ENCODE results near the gene MTG2.

Gene MTG2

DNA sequence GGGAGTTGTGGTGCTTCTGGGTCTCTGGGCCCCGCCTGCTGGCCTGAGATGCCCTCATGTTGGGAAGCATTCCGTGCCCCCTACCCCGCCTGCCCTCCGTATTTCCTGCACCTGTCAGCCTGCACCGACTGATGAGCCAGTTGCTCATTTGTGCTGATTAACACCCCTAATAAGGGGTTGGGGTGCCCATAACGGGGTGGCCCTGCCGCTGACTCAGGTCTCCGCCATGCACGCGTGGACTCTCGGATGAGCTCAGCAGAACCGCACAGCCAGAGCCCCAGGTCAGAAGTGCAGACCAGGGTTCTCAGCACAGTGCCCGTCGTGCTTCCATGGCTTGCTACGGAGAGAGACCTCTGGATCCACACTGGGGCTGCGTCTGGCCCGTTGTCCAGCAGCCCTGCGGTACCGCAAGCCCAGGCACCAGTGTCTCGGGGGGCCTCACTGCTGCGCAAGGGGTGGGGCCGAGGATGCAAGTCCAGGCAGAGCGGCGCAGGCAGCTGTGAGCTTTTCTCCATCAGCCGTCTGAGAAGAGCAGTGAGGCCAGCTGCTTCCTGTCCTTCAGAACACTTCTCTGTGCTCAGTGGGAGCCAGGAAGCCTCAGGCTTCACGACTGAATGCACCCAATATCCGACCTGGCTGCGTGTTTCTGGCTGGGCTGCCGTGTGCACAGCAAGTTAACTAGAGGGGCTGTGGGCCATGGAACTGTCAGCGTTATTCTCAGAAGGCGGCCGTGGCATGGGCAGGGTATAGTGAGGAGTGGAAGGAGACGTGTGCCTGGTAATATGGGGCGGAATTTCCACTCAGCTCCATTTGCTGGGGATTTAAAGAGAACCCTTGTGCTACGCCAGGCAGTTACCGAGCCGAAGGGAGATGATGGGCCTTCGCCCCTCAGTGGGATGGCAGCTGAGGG is 18.6 kb downstream of the MTG2 start:
- H3K27ac ChIP-seq (ENCODE audit: extremely low read depth, low read depth, low read length) = no peak overlapping the region
- no peak overlapping the region for H3K4me3 ChIP-seq (ENCODE audit: low read depth, low read length)
- ChIA-PET POLR2A (no interaction called here), CTCF (interaction anchor here (0.6 kb wide), 1 partner anchor 88 kb away, joined by 3 read pairs; no protein-coding TSS in a partner anchor)
- no peaks in the 10 kb centered on the region for H3K9me3 ChIP-seq (ENCODE audit: control insufficient read depth, insufficient read depth, low read depth, low read length)
- TF ChIP-seq, protein P1, sequence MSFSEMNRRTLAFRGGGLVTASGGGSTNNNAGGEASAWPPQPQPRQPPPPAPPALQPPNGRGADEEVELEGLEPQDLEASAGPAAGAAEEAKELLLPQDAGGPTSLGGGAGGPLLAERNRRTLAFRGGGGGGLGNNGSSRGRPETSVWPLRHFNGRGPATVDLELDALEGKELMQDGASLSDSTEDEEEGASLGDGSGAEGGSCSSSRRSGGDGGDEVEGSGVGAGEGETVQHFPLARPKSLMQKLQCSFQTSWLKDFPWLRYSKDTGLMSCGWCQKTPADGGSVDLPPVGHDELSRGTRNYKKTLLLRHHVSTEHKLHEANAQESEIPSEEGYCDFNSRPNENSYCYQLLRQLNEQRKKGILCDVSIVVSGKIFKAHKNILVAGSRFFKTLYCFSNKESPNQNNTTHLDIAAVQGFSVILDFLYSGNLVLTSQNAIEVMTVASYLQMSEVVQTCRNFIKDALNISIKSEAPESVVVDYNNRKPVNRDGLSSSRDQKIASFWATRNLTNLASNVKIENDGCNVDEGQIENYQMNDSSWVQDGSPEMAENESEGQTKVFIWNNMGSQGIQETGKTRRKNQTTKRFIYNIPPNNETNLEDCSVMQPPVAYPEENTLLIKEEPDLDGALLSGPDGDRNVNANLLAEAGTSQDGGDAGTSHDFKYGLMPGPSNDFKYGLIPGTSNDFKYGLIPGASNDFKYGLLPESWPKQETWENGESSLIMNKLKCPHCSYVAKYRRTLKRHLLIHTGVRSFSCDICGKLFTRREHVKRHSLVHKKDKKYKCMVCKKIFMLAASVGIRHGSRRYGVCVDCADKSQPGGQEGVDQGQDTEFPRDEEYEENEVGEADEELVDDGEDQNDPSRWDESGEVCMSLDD (tag by site-specific recombination; IDR thresholded peaks at IDR 0.05) = no peak
- TF ChIP-seq ZNF610 (tag by site-specific recombination; IDR thresholded peaks at IDR 0.05; ENCODE audit: borderline replicate concordance) (no peak), ZNF555 (tag by site-specific recombination; conservative IDR thresholded peaks at IDR 0.05) (no peak), ZNF843 (tag by site-specific recombination; IDR thresholded peaks at IDR 0.05) (no peak), ZNF292 (tag by site-specific recombination; IDR thresholded peaks at IDR 0.05; ENCODE audit: borderline replicate concordance, low read depth) (no peak), ZBTB20 (tag by site-specific recombination; IDR thresholded peaks at IDR 0.05) (no peak), SP3 (tag by site-specific recombination; IDR thresholded peaks at IDR 0.05) (no peak), GFI1B (tag by site-specific recombination; IDR thresholded peaks at IDR 0.05) (no peak), ZNF302 (tag by site-specific recombination; IDR thresholded peaks at IDR 0.05; ENCODE audit: low read depth) (no peak), ZNF707 (tag by site-specific recombination; IDR thresholded peaks at IDR 0.05) (no peak), ZNF221 (tag by site-specific recombination; IDR thresholded peaks at IDR 0.05; ENCODE audit: borderline replicate concordance) (no peak), ZNF174 (tag by site-specific recombination; IDR thresholded peaks at IDR 0.05) (no peak), ZNF521 (tag by site-specific recombination; IDR thresholded peaks at IDR 0.05) (no peak), ZNF366 (tag by site-specific recombination; conservative IDR thresholded peaks at IDR 0.05) (no peak)
- TF ChIP-seq, protein P2, sequence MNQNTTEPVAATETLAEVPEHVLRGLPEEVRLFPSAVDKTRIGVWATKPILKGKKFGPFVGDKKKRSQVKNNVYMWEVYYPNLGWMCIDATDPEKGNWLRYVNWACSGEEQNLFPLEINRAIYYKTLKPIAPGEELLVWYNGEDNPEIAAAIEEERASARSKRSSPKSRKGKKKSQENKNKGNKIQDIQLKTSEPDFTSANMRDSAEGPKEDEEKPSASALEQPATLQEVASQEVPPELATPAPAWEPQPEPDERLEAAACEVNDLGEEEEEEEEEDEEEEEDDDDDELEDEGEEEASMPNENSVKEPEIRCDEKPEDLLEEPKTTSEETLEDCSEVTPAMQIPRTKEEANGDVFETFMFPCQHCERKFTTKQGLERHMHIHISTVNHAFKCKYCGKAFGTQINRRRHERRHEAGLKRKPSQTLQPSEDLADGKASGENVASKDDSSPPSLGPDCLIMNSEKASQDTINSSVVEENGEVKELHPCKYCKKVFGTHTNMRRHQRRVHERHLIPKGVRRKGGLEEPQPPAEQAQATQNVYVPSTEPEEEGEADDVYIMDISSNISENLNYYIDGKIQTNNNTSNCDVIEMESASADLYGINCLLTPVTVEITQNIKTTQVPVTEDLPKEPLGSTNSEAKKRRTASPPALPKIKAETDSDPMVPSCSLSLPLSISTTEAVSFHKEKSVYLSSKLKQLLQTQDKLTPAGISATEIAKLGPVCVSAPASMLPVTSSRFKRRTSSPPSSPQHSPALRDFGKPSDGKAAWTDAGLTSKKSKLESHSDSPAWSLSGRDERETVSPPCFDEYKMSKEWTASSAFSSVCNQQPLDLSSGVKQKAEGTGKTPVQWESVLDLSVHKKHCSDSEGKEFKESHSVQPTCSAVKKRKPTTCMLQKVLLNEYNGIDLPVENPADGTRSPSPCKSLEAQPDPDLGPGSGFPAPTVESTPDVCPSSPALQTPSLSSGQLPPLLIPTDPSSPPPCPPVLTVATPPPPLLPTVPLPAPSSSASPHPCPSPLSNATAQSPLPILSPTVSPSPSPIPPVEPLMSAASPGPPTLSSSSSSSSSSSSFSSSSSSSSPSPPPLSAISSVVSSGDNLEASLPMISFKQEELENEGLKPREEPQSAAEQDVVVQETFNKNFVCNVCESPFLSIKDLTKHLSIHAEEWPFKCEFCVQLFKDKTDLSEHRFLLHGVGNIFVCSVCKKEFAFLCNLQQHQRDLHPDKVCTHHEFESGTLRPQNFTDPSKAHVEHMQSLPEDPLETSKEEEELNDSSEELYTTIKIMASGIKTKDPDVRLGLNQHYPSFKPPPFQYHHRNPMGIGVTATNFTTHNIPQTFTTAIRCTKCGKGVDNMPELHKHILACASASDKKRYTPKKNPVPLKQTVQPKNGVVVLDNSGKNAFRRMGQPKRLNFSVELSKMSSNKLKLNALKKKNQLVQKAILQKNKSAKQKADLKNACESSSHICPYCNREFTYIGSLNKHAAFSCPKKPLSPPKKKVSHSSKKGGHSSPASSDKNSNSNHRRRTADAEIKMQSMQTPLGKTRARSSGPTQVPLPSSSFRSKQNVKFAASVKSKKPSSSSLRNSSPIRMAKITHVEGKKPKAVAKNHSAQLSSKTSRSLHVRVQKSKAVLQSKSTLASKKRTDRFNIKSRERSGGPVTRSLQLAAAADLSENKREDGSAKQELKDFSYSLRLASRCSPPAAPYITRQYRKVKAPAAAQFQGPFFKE (tag by site-specific recombination; IDR thresholded peaks at IDR 0.05; ENCODE audit: borderline replicate concordance) = no peak
- TF ChIP-seq, protein P3, sequence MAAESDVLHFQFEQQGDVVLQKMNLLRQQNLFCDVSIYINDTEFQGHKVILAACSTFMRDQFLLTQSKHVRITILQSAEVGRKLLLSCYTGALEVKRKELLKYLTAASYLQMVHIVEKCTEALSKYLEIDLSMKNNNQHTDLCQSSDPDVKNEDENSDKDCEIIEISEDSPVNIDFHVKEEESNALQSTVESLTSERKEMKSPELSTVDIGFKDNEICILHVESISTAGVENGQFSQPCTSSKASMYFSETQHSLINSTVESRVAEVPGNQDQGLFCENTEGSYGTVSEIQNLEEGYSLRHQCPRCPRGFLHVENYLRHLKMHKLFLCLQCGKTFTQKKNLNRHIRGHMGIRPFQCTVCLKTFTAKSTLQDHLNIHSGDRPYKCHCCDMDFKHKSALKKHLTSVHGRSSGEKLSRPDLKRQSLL (tag by site-specific recombination; IDR thresholded peaks at IDR 0.05) = no peak
- TF ChIP-seq, protein P4, sequence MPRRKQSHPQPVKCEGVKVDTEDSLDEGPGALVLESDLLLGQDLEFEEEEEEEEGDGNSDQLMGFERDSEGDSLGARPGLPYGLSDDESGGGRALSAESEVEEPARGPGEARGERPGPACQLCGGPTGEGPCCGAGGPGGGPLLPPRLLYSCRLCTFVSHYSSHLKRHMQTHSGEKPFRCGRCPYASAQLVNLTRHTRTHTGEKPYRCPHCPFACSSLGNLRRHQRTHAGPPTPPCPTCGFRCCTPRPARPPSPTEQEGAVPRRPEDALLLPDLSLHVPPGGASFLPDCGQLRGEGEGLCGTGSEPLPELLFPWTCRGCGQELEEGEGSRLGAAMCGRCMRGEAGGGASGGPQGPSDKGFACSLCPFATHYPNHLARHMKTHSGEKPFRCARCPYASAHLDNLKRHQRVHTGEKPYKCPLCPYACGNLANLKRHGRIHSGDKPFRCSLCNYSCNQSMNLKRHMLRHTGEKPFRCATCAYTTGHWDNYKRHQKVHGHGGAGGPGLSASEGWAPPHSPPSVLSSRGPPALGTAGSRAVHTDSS (tag by site-specific recombination; IDR thresholded peaks at IDR 0.05) = no peak
- H3K4me1 ChIP-seq (ENCODE audit: control insufficient read depth, insufficient read depth, low read length) = no peaks in the 10 kb centered on the region
- H3K36me3 ChIP-seq (ENCODE audit: control insufficient read depth in 2 of 2, insufficient read depth in 1 of 2, low read length in 2 of 2) = peaks cover 4 to 55% of the 10 kb centered on the region in 2 experiments
